Stimulated activated CD8-positive, alpha-beta memory T cell treated with anti-CD3 and anti-CD28 coated beads, Interleukin-7, amount 100 ng/mL, for 48 hours (primary cell): Measurements from ENCODE around the gene NUP50.

ENCODE experiments used
- DNase-seq, 2 donors: peaks; one replicate each; pipeline ENCODE4 v3.0.0-alpha.2; 2020; ENCODE audit warnings: low read depth in 1 of 2; ENCODE audit errors: extremely low read depth in 1 of 2

The NUP50 gene

GRCh38 chr22:45207981-45208664 lies 44.4 kb downstream of the NUP50 start:
- no peak for DNase-seq

GRCh38 chr22:45208696-45208992 lies 44.9 kb downstream of the NUP50 start:
- no peak for DNase-seq

- peak in 1 of 2 donors; percentile 1 for DNase-seq
Measured at GRCh38 chr22:45208993-45209838, 45.5 kb downstream of the NUP50 start.

GRCh38 chr22:45210174-45210573 lies 46.4 kb downstream of the NUP50 start:
- DNase-seq = no peak

GRCh38 chr22:45210577-45210976 lies 46.9 kb downstream of the NUP50 start:
- no peak for DNase-seq

- no peak for DNase-seq
Measured at GRCh38 chr22:45210991-45211390, 47.3 kb downstream of the NUP50 start.

- DNase-seq = no peak
Measured at GRCh38 chr22:45211435-45211834, 47.7 kb downstream of the NUP50 start.

- no peak for DNase-seq
Measured at GRCh38 chr22:45211848-45212247, 48.1 kb downstream of the NUP50 start.

GRCh38 chr22:45212306-45212709 lies 48.6 kb downstream of the NUP50 start:
- DNase-seq = no peak

GRCh38 chr22:45212992-45213751 lies 49.4 kb downstream of the NUP50 start:
- no peak for DNase-seq

GRCh38 chr22:45216133-45217003 lies 52.6 kb downstream of the NUP50 start:
- DNase-seq = no peak

GRCh38 chr22:45217345-45217744 lies 53.6 kb downstream of the NUP50 start:
- DNase-seq = no peak

- DNase-seq = no peak
Measured at GRCh38 chr22:45217806-45218205, 54.1 kb downstream of the NUP50 start.

- DNase-seq = peak in 1 of 2 donors; percentile 56
Measured at GRCh38 chr22:45218976-45219375, 55.3 kb downstream of the NUP50 start.

GRCh38 chr22:45221201-45221600 lies 57.5 kb downstream of the NUP50 start:
- DNase-seq = no peak

- DNase-seq = no peak
Measured at GRCh38 chr22:45223304-45224117, 59.8 kb downstream of the NUP50 start.

GRCh38 chr22:45224331-45224730 lies 60.6 kb downstream of the NUP50 start:
- no peak for DNase-seq

- no peak for DNase-seq
Measured at GRCh38 chr22:45224988-45225731, 61.4 kb downstream of the NUP50 start.
